GM23338 (cell line): ENCODE results near the gene OPRM1.

Experiments used
- CREB1 ChIP-seq: fragments of 250-450 bp; sonication (Bioruptor Pico); IDR thresholded peaks from 2 replicates; pipeline ENCODE4 v1.5.0; 2020; ENCODE audit warnings: low read depth, mild to moderate bottlenecking, moderate library complexity
- CTCF ChIP-seq, 2 experiments: fragments of 200-600 bp in 1 of 2; sonication (generic) in 1 of 2; conservative IDR thresholded peaks; 2 replicates each; pipeline versions ENCODE4 v1.5.1 to v1.6.1; 2016 to 2017; ENCODE audit warnings: antibody characterized with exemption in 2 of 2, low read depth in 2 of 2, mild to moderate bottlenecking in 2 of 2, moderate library complexity in 1 of 2
- ETS1 ChIP-seq: IDR thresholded peaks from 2 replicates; pipeline ENCODE4 v1.6.1; 2016; ENCODE audit warnings: antibody characterized with exemption
- EZH2 ChIP-seq: fragments of 200-600 bp; sonication (generic); IDR thresholded peaks from one replicate; pipeline ENCODE4 v1.8.0; 2017; ENCODE audit warnings: antibody characterized with exemption, mild to moderate bottlenecking, low read depth; ENCODE audit not compliant: unreplicated experiment
- EZH2phosphoT487 ChIP-seq: fragments of 200-600 bp; sonication (generic); IDR thresholded peaks from one replicate; pipeline ENCODE4 v1.8.1; 2018; ENCODE audit warnings: antibody characterized with exemption; ENCODE audit not compliant: unreplicated experiment
- JUNB ChIP-seq: IDR thresholded peaks from one replicate; pipeline ENCODE4 v1.6.1; 2016; ENCODE audit warnings: antibody characterized with exemption; ENCODE audit not compliant: unreplicated experiment
- POLR2AphosphoS5 ChIP-seq: IDR thresholded peaks from 2 replicates; pipeline ENCODE4 v1.6.1; 2016; ENCODE audit warnings: antibody characterized with exemption, low read depth
- REST ChIP-seq: IDR thresholded peaks from one replicate; pipeline ENCODE4 v1.6.1; 2018; ENCODE audit warnings: antibody characterized with exemption; ENCODE audit not compliant: unreplicated experiment
- ZNF114 ChIP-seq: fragments of 250-450 bp; sonication (Bioruptor Pico); IDR thresholded peaks from 2 replicates; pipeline ENCODE4 v1.5.0; 2020; ENCODE audit warnings: mild to moderate bottlenecking, moderate library complexity
- ZNF331 ChIP-seq: fragments of 250-450 bp; sonication (Bioruptor Pico); IDR thresholded peaks from 2 replicates; pipeline ENCODE4 v1.5.0; 2020; ENCODE audit warnings: low read depth, mild to moderate bottlenecking, moderate library complexity
- ZNF462 ChIP-seq: fragments of 250-450 bp; sonication (Bioruptor Pico); IDR thresholded peaks from 2 replicates; pipeline ENCODE4 v1.5.0; 2020; ENCODE audit warnings: mild to moderate bottlenecking, moderate library complexity

- TF ChIP-seq CTCF (conservative IDR thresholded peaks at IDR 0.05; ENCODE audit: low read depth in 2 of 2) (no peak), ETS1 (no peak), EZH2phosphoT487 (no peak), POLR2AphosphoS5 (no peak), ZNF331 (CRISPR knock-in tag) (no peak), EZH2 (no peak), REST (no peak), JUNB (no peak), CREB1 (no peak), ZNF114 (no peak), ZNF462 (no peak)
Measured at GRCh38 chr6:154071236-154071635, 32.2 kb downstream of the OPRM1 start.
